DOHH2 (cell line): ENCODE results near the gene SKIL.
A peak's percentile ranks its signal among the peaks of the same experiment; 100 is the strongest.

Experiments used
- H3F3A ChIP-seq: fragments of 200-600 bp; sonication (generic), shearing (Covaris generic); 2 replicates; pipeline ENCODE4 v1.6.0; 2016; ENCODE audit warnings: antibody characterized with exemption, mild to moderate bottlenecking; ENCODE audit not compliant: control insufficient read depth, insufficient read depth
- H3K27ac ChIP-seq: fragments of 200-600 bp; sonication (generic); 2 replicates; pipeline ENCODE4 v1.5.1; 2014; ENCODE audit warnings: low read depth, mild to moderate bottlenecking, low read length, moderate library complexity
- H3K27me3 ChIP-seq: fragments of 200-600 bp; sonication (generic); 2 replicates; pipeline ENCODE4 v1.6.1; 2014; ENCODE audit warnings: mild to moderate bottlenecking, low read length, mixed read lengths; ENCODE audit not compliant: control insufficient read depth
- H3K36me3 ChIP-seq: fragments of 200-600 bp; sonication (generic); 2 replicates; pipeline ENCODE4 v1.6.1; 2014; ENCODE audit warnings: mild to moderate bottlenecking, low read length, moderate library complexity, mixed read lengths; ENCODE audit not compliant: control insufficient read depth
- H3K4me1 ChIP-seq: fragments of 200-600 bp; sonication (generic); 2 replicates; pipeline ENCODE4 v1.6.1; 2014; ENCODE audit warnings: mild to moderate bottlenecking, low read length, mixed read lengths; ENCODE audit not compliant: control insufficient read depth
- H3K4me2 ChIP-seq: fragments of 200-600 bp; sonication (generic); 2 replicates; pipeline ENCODE4 v1.6.0; 2014; ENCODE audit warnings: mild to moderate bottlenecking, low read length, moderate library complexity
- H3K4me3 ChIP-seq: fragments of 200-600 bp; sonication (generic); 2 replicates; pipeline ENCODE4 v1.5.1; 2014; ENCODE audit warnings: mild to moderate bottlenecking, low read length, mixed read lengths
- H3K79me2 ChIP-seq: fragments of 200-600 bp; sonication (generic); 2 replicates; pipeline ENCODE4 v1.6.1; 2014; ENCODE audit warnings: mild to moderate bottlenecking, low read length, mixed read lengths; ENCODE audit not compliant: control insufficient read depth
- H3K9me2 ChIP-seq: fragments of 200-600 bp; sonication (generic); replicated peaks from 2 replicates; pipeline ENCODE4 v1.6.1; 2014; ENCODE audit warnings: mild to moderate bottlenecking, low read length, mixed read lengths; ENCODE audit not compliant: control insufficient read depth
- H3K9me3 ChIP-seq: fragments of 200-600 bp; sonication (generic); 2 replicates; pipeline ENCODE4 v1.6.1; 2014; ENCODE audit warnings: antibody characterized with exemption, low read length, mixed read lengths; ENCODE audit not compliant: control insufficient read depth, insufficient read depth
- H4K20me1 ChIP-seq: fragments of 200-600 bp; sonication (generic); 2 replicates; pipeline ENCODE4 v1.6.0; 2014; ENCODE audit warnings: low read depth, mild to moderate bottlenecking, antibody characterized with exemption, low read length, moderate library complexity; ENCODE audit not compliant: control insufficient read depth, insufficient read depth
- EZH2phosphoT487 ChIP-seq: fragments of 200-600 bp; sonication (generic); IDR thresholded peaks from 2 replicates; pipeline ENCODE4 v1.6.1; 2017; ENCODE audit warnings: borderline replicate concordance, mild to moderate bottlenecking, antibody characterized with exemption, low read length, moderate library complexity, mixed read lengths
- TF ChIP-seq, protein P1 (sequence below): fragments of 200-600 bp; sonication (generic); IDR thresholded peaks from one replicate; pipeline ENCODE4 v1.5.1; 2014; ENCODE audit warnings: antibody characterized with exemption, mild to moderate bottlenecking, low read depth, low read length; ENCODE audit not compliant: poor library complexity, severe bottlenecking

Gene SKIL

DNA sequence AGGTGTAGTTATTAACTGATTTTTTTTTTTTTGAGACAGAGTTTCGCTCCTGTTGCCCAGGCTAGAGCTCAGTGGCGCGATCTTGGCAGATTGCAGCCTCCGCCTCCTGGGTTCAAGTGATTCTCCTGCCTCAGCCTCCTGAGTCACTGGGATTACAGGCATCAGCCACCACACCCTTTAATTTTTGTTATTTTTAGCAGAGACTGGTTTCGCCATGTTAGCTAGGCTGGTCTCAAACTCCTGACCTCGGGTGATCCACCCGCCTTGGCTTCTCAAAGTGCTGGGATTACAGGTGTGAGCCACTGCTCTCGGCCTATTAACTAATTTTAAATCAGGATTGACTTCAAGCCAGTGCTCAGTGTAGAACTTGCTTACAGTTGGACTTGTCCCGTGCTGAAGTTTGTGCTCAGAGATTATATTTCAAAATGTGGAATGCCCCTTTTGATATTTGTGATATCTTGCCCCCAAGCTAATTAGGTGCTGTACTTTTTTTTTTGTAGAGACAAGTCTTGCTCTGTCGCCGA lies 6.0 kb downstream of the SKIL start:
- H3K4me3 ChIP-seq: peak overlapping the region; percentile 24; the same call in 1 of the 2 replicates

DNA sequence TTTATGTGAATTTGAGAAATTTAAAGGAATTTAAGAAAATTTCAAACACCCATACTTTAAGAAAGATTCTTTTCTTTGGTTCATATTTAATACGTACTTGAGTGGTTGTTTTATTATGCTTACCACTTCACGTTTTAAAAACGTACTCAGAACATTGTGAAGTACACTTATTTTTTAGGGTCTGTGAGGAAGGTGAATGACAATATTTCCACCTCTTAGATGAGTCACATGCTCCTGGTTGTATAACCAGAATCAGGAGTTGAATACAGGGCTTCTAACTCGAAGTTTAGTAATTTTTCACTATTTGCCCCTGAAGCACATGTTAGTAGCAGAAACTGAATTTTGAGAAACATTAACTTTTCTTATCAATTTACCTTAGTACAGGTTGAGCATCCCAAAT lies 7.5 kb downstream of the SKIL start:
- peaks cover 100% of the 10 kb centered on the region for H3K79me2 ChIP-seq

More for the DNA sequence above, 6.0 kb downstream of the SKIL start:
- Histone ChIP-seq H3K4me2 (peak overlapping the region; percentile 45), H3K79me2 (peaks cover 100% of the 10 kb centered on the region), H3K9me2 (no peaks in the 10 kb centered on the region), H4K20me1 (no peaks in the 10 kb centered on the region), H3K36me3 (peaks cover 86% of the 10 kb centered on the region), H3F3A (peaks cover 13% of the 10 kb centered on the region), H3K4me1 (peaks cover 90% of the 10 kb centered on the region), H3K27me3 (no peaks in the 10 kb centered on the region), H3K9me3 (no peaks in the 10 kb centered on the region), H3K27ac (no peak overlapping the region)
- no peak for TF ChIP-seq EZH2phosphoT487
- TF ChIP-seq, protein P1, sequence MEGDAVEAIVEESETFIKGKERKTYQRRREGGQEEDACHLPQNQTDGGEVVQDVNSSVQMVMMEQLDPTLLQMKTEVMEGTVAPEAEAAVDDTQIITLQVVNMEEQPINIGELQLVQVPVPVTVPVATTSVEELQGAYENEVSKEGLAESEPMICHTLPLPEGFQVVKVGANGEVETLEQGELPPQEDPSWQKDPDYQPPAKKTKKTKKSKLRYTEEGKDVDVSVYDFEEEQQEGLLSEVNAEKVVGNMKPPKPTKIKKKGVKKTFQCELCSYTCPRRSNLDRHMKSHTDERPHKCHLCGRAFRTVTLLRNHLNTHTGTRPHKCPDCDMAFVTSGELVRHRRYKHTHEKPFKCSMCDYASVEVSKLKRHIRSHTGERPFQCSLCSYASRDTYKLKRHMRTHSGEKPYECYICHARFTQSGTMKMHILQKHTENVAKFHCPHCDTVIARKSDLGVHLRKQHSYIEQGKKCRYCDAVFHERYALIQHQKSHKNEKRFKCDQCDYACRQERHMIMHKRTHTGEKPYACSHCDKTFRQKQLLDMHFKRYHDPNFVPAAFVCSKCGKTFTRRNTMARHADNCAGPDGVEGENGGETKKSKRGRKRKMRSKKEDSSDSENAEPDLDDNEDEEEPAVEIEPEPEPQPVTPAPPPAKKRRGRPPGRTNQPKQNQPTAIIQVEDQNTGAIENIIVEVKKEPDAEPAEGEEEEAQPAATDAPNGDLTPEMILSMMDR: no peak

DNA sequence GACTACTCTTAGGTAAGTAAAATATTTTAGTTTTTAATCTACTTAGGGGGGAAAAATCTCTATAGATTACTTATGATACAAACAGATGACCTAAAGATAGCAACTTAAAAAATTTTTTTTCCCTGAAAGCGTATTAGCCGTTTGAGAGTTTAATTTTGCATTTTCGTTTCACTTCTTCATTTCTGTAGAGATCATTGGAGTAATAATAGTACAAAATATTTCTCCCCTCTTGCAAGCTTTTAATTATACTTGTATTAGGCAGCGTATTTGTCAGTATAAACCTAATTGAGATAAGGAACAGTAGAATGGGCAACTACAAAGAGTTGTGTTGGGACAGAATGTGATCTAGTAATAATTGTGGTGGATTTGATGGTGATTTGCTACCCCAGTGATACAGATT lies 10.3 kb downstream of the SKIL start:
- Histone ChIP-seq H3K27ac (peak overlapping the region; percentile 76), H3F3A (peaks cover 16% of the 10 kb centered on the region), H3K4me2 (peak overlapping the region; percentile 74), H3K4me1 (peaks cover 92% of the 10 kb centered on the region), H3K36me3 (peaks cover 75% of the 10 kb centered on the region), H3K27me3 (no peaks in the 10 kb centered on the region), H3K79me2 (peaks cover 99% of the 10 kb centered on the region), H4K20me1 (no peaks in the 10 kb centered on the region; the same call in 1 of the 2 replicates), H3K9me2 (no peaks in the 10 kb centered on the region), H3K9me3 (no peaks in the 10 kb centered on the region), H3K4me3 (peak overlapping the region; percentile 63)
- no peak for TF ChIP-seq EZH2phosphoT487
- TF ChIP-seq, protein P1: no peak

More for the DNA sequence above, 7.5 kb downstream of the SKIL start:
- peaks cover 84% of the 10 kb centered on the region for H3K36me3 ChIP-seq
- TF ChIP-seq, protein P1: no peak
- TF ChIP-seq EZH2phosphoT487: no peak
- peak overlapping the region; percentile 18 for H3K4me3 ChIP-seq
- no peaks in the 10 kb centered on the region for H3K9me2 ChIP-seq
- peak overlapping the region; percentile 45 for H3K4me2 ChIP-seq
- peaks cover 13% of the 10 kb centered on the region for H3F3A ChIP-seq
- H3K27ac ChIP-seq: no peak overlapping the region; the same call in 1 of the 2 replicates
- peaks cover 90% of the 10 kb centered on the region for H3K4me1 ChIP-seq
- no peaks in the 10 kb centered on the region for H3K27me3 ChIP-seq
- H3K9me3 ChIP-seq: no peaks in the 10 kb centered on the region
- no peaks in the 10 kb centered on the region; the same call in 1 of the 2 replicates for H4K20me1 ChIP-seq
